Stimulated activated CD8-positive, alpha-beta memory T cell treated with anti-CD3 and anti-CD28 coated beads, Interleukin-7, amount 100 ng/mL, for 1 hour (primary cell): Measurements from ENCODE around the gene MFAP4.
"Not testable (repeated sequence)": the region's sequence is repeated elsewhere in the genome, so short reads cannot be mapped to it uniquely, and the experiment has no call there.

ENCODE experiments used
- DNase-seq, 2 donors: peaks; one replicate each; pipeline ENCODE4 v3.0.0-alpha.2; 2020; ENCODE audit warnings: low read depth in 2 of 2

Gene MFAP4

GRCh38 chr17:19370493-19370960 lies 16.5 kb downstream of the MFAP4 start:
- DNase-seq: peak in 1 of 2 donors; percentile 9

DNA sequence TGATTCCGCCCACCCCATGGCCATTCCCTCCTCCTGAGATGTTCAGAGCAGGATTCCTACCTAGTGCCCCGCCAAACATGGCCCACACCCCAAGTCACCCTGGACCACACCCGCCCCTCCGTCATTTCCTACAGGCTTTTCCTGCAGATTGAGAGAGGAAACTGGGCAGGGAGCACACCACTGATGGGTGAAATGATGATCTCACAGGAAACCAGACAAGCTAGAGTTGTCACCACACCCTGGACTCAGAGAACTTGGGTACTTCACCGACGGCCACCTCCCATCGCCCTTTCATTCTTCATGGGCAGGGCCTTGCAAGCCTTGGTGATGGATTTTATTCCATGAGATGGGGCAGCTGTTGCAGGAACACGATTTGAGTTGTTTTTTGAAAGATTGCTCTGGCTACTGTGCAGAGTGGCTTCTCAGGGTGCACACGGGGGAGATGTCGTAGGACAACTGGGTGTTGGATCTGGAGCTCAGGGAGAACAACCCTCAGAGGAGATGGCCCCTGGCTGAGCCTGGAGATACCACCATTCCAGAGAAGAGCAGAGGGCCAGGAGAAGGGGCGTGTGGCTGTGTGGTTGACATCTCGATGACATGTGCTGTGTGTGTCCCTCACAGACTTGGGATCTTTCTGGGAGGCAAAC lies 17.0 kb downstream of the MFAP4 start:
- no peak for DNase-seq

DNA sequence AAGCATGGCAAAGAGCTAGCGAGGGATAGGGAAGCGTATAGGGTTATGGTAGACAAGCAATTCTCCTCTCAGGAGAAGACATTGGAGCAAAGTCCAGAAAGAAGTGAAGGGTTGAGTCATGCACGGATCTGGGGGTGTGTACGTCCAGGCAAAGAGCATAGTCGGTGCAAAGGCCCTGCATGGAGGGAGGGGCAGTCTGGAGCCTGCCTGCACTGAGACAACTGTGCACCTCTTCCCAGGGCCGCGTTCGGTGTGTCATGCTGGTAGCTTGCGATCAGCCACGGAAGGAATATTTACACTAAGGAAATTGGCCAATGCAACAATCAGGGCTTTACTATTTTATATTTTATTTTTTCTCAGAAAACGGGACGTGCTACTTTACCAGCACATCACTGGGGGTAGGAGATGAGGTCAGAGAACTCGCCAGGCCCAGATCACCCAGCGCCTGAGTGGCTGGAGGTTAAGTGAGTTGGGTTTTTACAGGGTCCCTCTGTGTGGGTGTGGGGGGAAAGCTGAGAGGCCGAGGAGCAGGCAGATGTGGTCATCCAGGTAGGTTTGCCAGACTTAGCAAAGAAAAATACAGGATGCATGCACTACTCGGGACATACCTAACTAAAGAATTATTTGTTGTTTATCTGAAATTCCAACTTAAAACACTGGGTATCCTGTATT lies 17.7 kb downstream of the MFAP4 start:
- DNase-seq: no peak

DNA sequence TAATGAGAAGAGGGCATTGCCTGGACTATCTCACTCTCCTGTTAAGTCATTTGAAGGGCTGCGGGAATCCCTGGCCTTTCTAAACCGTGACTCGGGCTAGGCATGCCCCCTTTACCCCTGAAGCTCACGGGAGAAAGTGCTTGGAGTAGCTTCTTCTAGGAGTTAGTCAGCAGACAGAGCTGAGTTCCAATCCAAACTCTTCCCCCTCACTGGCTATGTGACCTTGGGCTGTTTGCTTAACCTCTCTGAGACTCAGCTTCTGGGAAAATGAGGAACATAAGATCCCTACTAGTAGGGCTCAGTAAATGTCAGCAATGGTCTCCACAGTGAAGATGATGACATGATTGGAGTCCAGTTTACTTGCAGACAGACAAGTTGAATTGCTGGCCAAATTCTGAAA lies 18.8 kb downstream of the MFAP4 start:
- DNase-seq: no peak

GRCh38 chr17:19366637-19366972 lies 20.4 kb downstream of the MFAP4 start:
- no peak for DNase-seq

DNA sequence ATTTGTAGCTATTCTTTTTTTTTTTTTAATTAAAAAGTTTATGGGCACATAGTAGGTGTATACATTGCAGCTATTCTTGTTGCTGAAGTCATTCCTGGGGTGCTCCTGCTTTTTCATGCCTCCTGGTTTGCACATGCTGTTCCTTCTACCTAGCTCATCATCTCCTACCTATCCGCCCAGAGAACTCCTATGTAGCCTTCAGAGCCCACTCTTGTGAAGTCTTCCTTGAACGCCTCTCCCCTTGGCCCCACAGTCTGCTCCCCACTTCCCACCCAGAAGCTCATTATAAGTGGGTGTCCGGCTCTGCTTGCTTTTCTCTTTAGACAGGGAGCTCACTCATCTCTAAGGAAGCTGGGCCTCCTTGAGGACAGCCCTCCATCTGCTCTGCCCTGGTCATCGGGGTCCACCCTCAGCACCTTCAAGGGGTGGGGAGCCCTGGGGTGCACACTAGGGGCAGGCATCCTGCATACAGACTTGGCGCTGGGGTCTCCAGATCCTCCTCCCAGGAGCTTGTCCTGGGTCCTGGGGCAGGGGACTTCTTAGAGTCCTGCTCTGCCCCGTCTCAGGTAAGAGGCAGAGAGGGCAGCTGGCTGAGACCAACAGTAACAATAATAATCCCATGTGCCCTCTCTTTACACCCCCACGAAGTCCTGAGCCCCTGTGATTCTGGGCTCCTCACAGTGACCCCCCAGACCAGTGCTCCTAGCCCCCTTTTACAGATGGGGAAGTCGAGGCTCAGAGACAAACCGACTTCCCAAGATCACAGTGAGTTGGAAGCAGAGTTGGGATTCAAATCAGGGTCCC lies 21.0 kb downstream of the MFAP4 start:
- no peak for DNase-seq

DNA sequence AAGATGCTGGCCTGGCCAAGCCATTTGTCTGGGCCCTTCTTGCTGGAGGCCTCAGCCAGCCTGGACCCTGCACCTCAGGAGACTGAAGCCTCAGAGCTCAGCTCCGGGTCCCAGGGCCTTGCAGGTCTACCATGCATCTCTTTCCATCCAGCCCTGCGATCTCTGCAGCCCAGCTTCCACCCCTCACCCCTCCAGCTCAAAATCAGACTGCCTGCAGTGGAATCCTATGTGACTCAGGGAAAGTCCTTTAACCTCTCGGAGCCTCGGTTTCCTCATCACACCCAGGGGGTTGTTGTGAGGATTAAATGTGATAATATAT lies 21.5 kb downstream of the MFAP4 start:
- no peak for DNase-seq

- no peak for DNase-seq
Observed at GRCh38 chr17:19364699-19365498, 22.1 kb downstream of the MFAP4 start.

DNA sequence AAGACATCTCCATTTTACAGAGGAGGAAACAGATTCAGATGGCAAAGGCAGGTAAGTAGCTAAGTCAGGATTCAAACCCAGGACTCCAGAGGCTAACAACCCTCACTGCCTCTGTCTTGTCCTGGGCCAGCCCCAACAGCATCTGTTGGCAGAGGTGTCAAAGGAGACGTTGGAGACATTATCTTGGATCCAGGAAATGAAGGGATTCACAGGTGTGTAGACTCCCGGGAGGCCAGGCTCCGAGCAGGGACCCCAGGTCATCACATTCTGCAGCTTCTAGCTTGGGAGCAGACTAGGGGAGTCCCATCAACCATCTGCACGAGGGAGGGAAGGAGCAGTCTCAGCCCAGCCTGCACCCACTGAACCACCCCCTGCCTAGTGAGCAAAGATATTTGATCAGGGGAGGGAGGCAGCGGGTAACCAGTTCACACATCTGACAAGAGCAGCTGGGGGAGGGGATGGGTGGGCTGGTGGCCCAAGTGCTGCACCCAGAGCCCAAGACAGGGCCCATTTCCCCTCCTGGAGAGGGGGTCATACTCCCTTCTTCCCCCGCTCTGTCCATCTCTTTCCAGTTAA lies 23.4 kb downstream of the MFAP4 start:
- DNase-seq: no peak

GRCh38 chr17:19363114-19363438 lies 23.9 kb downstream of the MFAP4 start:
- no peak for DNase-seq

GRCh38 chr17:19362277-19363113 lies 24.5 kb downstream of the MFAP4 start, which contains the start of gene B9D1:
B9D1 (minus strand) TSS chr17:19362723; CDS start chr17:19362569, 154 bp downstream.
- peak; percentile 93 for DNase-seq

DNA sequence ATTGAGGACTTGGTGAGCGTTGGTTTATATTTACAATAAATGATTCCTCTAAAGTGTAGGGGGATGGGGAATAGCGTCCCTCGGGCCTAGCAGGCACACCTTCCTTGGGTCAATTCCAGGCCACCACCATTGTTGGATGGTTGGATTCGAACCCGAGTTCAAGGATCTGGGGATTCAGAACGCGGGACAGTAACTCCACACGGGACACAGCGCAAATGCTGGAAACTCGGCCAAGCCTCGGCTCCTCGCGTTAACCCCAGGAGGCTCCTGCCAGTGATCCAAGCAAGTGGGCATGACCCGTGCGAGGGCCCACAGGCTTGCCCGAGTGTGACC lies 25.1 kb downstream of the MFAP4 start:
- no peak for DNase-seq

GRCh38 chr17:19361326-19361725 lies 25.7 kb downstream of the MFAP4 start:
- no peak for DNase-seq

GRCh38 chr17:19360772-19361171 lies 26.2 kb downstream of the MFAP4 start:
- DNase-seq: no peak

DNA sequence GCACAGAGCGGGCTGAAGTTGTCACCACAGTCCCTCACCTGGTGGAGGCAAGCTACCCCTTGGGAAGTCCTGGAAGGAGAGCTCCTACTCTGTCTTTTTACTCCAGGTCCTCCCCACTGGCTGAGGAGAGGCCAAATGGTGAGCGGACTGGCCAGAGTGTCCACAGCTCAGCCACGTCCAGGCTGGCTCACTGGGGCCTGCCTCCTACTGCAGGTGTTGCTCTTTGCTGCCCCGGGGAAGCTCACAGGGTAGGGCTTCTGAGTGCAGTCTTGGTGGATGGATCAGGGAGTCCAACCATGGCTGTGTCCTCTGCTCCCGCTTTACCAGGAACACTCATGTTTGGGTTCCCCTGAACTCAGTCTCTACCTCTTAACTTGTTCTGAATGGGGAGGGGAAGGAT lies 27.1 kb downstream of the MFAP4 start:
- DNase-seq: no peak

DNA sequence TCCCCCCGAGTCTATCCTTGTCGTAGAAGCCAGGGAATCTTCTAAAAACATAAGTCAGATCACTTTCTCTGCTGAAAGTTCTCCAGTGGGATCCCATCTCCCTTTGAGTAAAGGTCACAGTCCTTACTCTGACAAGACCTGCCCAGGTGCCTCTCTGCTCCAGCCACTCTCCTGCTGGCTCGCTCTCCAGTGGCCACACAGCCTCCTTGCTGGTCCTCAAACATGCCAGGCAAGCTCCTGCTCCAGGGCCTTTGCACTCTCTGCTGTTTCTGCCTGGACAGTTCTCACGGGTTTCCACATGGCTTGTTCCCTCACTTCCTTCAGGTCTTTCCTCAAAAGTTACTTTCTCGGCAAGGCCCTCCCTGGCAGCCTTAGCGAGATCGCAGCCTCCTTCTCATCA lies 27.8 kb downstream of the MFAP4 start:
- DNase-seq: no peak

DNA sequence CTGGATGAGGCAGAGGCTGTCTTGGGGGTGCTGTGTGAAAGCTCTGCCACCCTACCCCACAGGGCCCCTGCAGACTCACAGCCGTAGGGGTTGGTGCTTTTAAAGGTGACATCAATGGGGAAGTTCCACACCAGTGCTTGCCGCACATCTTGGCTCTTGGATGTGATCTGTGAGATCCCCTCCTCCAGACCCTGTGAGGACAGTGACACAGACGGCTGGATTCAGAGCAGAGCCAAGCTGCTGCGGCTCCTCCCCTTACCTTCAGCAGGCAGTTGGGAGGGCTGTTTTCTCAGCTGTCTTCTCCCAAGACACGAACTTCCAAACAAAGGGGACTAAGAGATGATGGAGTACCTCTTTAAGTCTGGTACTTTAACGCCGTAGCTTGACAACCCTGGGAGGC lies 29.2 kb downstream of the MFAP4 start:
- DNase-seq: no peak

- no peak for DNase-seq
Observed at GRCh38 chr17:19357351-19357750, 29.6 kb downstream of the MFAP4 start.

- no peak for DNase-seq
Observed at GRCh38 chr17:19354748-19355147, 32.2 kb downstream of the MFAP4 start.

DNA sequence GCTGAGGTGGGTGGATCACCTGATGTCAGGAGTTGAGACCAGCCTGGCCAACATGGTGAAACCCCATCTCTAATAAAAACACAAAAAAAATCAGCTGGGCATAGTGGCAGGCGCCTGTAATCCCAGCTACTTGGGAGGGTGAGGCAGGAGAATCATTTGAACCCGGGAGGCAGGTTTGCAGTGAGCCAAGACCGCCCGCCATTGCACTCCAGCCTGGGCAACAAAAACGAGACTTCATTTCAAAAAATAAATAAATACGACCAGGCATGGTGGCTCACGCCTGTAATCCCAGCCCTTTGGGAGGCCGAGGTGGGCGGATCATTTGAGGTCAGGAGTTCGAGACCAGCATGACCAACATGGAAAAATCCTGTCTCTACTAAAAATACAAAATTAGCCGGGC lies 33.6 kb downstream of the MFAP4 start:
- DNase-seq: not testable (repeated sequence)

- no peak for DNase-seq
Observed at GRCh38 chr17:19348806-19349205, 38.2 kb downstream of the MFAP4 start.
